Peyer's patch (tissue), 4 donors: ENCODE measurements around the gene PLOD1.

Experiments
- CTCF ChIP-seq, 6 experiments: fragments of 450-650 bp in 4 of 6; fragments of 200-600 bp in 2 of 6; sonication (generic) in 1 of 6; IDR thresholded peaks; one replicate each; pipeline ENCODE4 v1.5.1; 2017 to 2019; ENCODE audit warnings: antibody characterized with exemption in 6 of 6, mild to moderate bottlenecking in 3 of 6, moderate library complexity in 1 of 6
- POLR2A ChIP-seq, 2 donors: fragments of 450-650 bp; IDR thresholded peaks; one replicate each; pipeline ENCODE4 v1.5.1; 2017; ENCODE audit warnings: antibody characterized with exemption in 2 of 2, mild to moderate bottlenecking in 2 of 2, moderate library complexity in 2 of 2

GRCh38 chr1:12012560-12013316 lies 78.2 kb downstream of the PLOD1 start:
- TF ChIP-seq CTCF (IDR thresholded peaks at IDR 0.05) (no peak), POLR2A (IDR thresholded peaks at IDR 0.05) (no peak)
